ENCODE data around the gene NT5C1B. TPM values are rescaled to one million over a fixed set of nuclear protein-coding genes. Genes with fewer than 3 reads are reported as not detected.
"Not testable (repeated sequence)": the region's sequence is repeated elsewhere in the genome, so short reads cannot be mapped to it uniquely, and the experiment has no call there.

Gene NT5C1B
- polyA plus RNA-seq (2012; ENCODE audit: low read depth, missing spikeins), result 0.09 TPM

- DNase-seq (ENCODE audit: insufficient read length, low spot score) (no peak), FAIRE-seq (no peak)
- TF ChIP-seq POU2F2 (IDR thresholded peaks at IDR 0.05; ENCODE audit: low read depth, low read length) (no peak), POLR2AphosphoS5 (IDR thresholded peaks at IDR 0.05; ENCODE audit: low read depth, low read length) (no peak), SPI1 (IDR thresholded peaks at IDR 0.05; ENCODE audit: low read depth, low read length) (no peak), PAX5 (IDR thresholded peaks at IDR 0.05; ENCODE audit: insufficient read depth, low read length, severe bottlenecking) (no peak), POLR2A (IDR thresholded peaks at IDR 0.05; ENCODE audit: low read depth, low read length) (no peak), TAF1 (IDR thresholded peaks at IDR 0.05; ENCODE audit: low read depth, low read length) (no peak)
Observed at GRCh38 chr2:18589354-18589753, at the start of gene NT5C1B. NT5C1B (minus strand) TSS chr2:18589569; CDS start chr2:18589468, 101 bp downstream.

GRCh38 chr2:18637196-18637595 is 47.8 kb upstream of the NT5C1B start:
- TF ChIP-seq SPI1 (IDR thresholded peaks at IDR 0.05; ENCODE audit: low read depth, low read length) (no peak), TAF1 (IDR thresholded peaks at IDR 0.05; ENCODE audit: low read depth, low read length) (no peak), PAX5 (IDR thresholded peaks at IDR 0.05; ENCODE audit: insufficient read depth, low read length, severe bottlenecking) (no peak), POLR2A (IDR thresholded peaks at IDR 0.05; ENCODE audit: low read depth, low read length) (no peak), POU2F2 (IDR thresholded peaks at IDR 0.05; ENCODE audit: low read depth, low read length) (no peak), POLR2AphosphoS5 (IDR thresholded peaks at IDR 0.05; ENCODE audit: low read depth, low read length) (no peak)
- no peak for FAIRE-seq

GRCh38 chr2:18632699-18633098 is 43.3 kb upstream of the NT5C1B start:
- FAIRE-seq; DNase-seq (ENCODE audit: insufficient read length, low spot score): not testable (repeated sequence)

More at GRCh38 chr2:18637196-18637595, 47.8 kb upstream of the NT5C1B start:
- DNase-seq (ENCODE audit: insufficient read length, low spot score), result no peak

GRCh38 chr2:18630941-18631340 is 41.6 kb upstream of the NT5C1B start:
- no peak for TF ChIP-seq POU2F2 (IDR thresholded peaks at IDR 0.05; ENCODE audit: low read depth, low read length)
- FAIRE-seq, result no peak
- no peak for DNase-seq (ENCODE audit: insufficient read length, low spot score)

- no peak for DNase-seq (ENCODE audit: insufficient read length, low spot score)
- FAIRE-seq, result no peak
- no peak for TF ChIP-seq POU2F2 (IDR thresholded peaks at IDR 0.05; ENCODE audit: low read depth, low read length)
Observed at GRCh38 chr2:18630541-18630940, 41.2 kb upstream of the NT5C1B start.

- DNase-seq (ENCODE audit: insufficient read length, low spot score), result no peak
- TF ChIP-seq PAX5 (IDR thresholded peaks at IDR 0.05; ENCODE audit: insufficient read depth, low read length, severe bottlenecking) (no peak), POLR2A (IDR thresholded peaks at IDR 0.05; ENCODE audit: low read depth, low read length) (no peak), POLR2AphosphoS5 (IDR thresholded peaks at IDR 0.05; ENCODE audit: low read depth, low read length) (no peak), POU2F2 (IDR thresholded peaks at IDR 0.05; ENCODE audit: low read depth, low read length) (no peak), TAF1 (IDR thresholded peaks at IDR 0.05; ENCODE audit: low read depth, low read length) (no peak)
- FAIRE-seq, result no peak
Observed at GRCh38 chr2:18630101-18630500, 40.7 kb upstream of the NT5C1B start.

- TF ChIP-seq POLR2A (IDR thresholded peaks at IDR 0.05; ENCODE audit: low read depth, low read length), result no peak
- TF ChIP-seq PAX5 (IDR thresholded peaks at IDR 0.05; ENCODE audit: insufficient read depth, low read length, severe bottlenecking), result no peak
- DNase-seq (ENCODE audit: insufficient read length, low spot score) (no peak), FAIRE-seq (no peak)
Observed at GRCh38 chr2:18626958-18627650, 37.7 kb upstream of the NT5C1B start.

GRCh38 chr2:18626256-18626668 is 36.9 kb upstream of the NT5C1B start:
- no peak for DNase-seq (ENCODE audit: insufficient read length, low spot score)
- FAIRE-seq, result no peak
- TF ChIP-seq SPI1 (IDR thresholded peaks at IDR 0.05; ENCODE audit: low read depth, low read length), result no peak
- no peak for TF ChIP-seq POLR2A (IDR thresholded peaks at IDR 0.05; ENCODE audit: low read depth, low read length)
- no peak for TF ChIP-seq PAX5 (IDR thresholded peaks at IDR 0.05; ENCODE audit: insufficient read depth, low read length, severe bottlenecking)

GRCh38 chr2:18625563-18625962 is 36.2 kb upstream of the NT5C1B start:
- FAIRE-seq, result no peak

GRCh38 chr2:18623782-18624181 is 34.4 kb upstream of the NT5C1B start:
- TF ChIP-seq TAF1 (IDR thresholded peaks at IDR 0.05; ENCODE audit: low read depth, low read length) (no peak), POLR2AphosphoS5 (IDR thresholded peaks at IDR 0.05; ENCODE audit: low read depth, low read length) (no peak), POU2F2 (IDR thresholded peaks at IDR 0.05; ENCODE audit: low read depth, low read length) (no peak), POLR2A (IDR thresholded peaks at IDR 0.05; ENCODE audit: low read depth, low read length) (no peak), SPI1 (IDR thresholded peaks at IDR 0.05; ENCODE audit: low read depth, low read length) (no peak), PAX5 (IDR thresholded peaks at IDR 0.05; ENCODE audit: insufficient read depth, low read length, severe bottlenecking) (no peak)
- FAIRE-seq (no peak), DNase-seq (ENCODE audit: insufficient read length, low spot score) (no peak)

More at GRCh38 chr2:18625563-18625962, 36.2 kb upstream of the NT5C1B start:
- TF ChIP-seq POLR2A (IDR thresholded peaks at IDR 0.05; ENCODE audit: low read depth, low read length), result no peak
- TF ChIP-seq SPI1 (IDR thresholded peaks at IDR 0.05; ENCODE audit: low read depth, low read length), result no peak
- no peak for TF ChIP-seq TAF1 (IDR thresholded peaks at IDR 0.05; ENCODE audit: low read depth, low read length)
- TF ChIP-seq PAX5 (IDR thresholded peaks at IDR 0.05; ENCODE audit: insufficient read depth, low read length, severe bottlenecking), result no peak
- TF ChIP-seq POLR2AphosphoS5 (IDR thresholded peaks at IDR 0.05; ENCODE audit: low read depth, low read length), result no peak
- TF ChIP-seq POU2F2 (IDR thresholded peaks at IDR 0.05; ENCODE audit: low read depth, low read length), result no peak
- DNase-seq (ENCODE audit: insufficient read length, low spot score), result no peak
